ENCODE measurements around the gene KIF5A. TPM values are rescaled to one million over a fixed set of nuclear protein-coding genes. Genes with fewer than 3 reads are reported as not detected.

The KIF5A gene
- polyA plus RNA-seq, 1 of the 3 experiments (the other 2 are of a cell fraction): 6.2 TPM

DNA sequence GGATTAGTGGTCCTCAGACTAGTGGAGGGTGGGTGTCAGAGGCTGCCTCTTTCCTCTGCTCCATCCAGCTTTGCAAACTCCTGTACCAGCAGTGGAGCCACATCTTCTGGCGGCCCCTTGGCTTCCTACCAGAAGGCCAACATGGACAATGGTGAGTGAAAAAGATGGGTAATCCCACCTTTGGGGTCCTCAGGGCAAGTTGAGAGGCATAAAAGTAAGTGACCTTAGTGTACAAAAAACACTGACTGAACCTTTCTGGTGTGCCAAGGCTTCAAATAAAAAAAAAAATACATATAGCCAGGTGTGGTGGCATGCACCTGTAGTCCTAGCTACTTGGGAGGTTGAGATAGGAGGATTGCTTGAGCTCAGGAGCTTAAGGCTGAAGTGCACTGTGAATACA is 32.0 kb downstream of the KIF5A start:
- Histone ChIP-seq H3K27me3 (ENCODE audit: insufficient read depth) (no peaks in the 10 kb centered on the region), H3K79me2 (ENCODE audit: insufficient read depth) (no peaks in the 10 kb centered on the region), H3K9ac (no peak overlapping the region), H3K4me1 (ENCODE audit: control insufficient read depth in 1 of 2, insufficient read depth in 2 of 2, low read depth in 1 of 2, low read length in 1 of 2) (no peaks in the 10 kb centered on the region), H2AFZ (ENCODE audit: low read depth) (no peak overlapping the region), H3K4me3 (ENCODE audit: low read depth in 2 of 2, low read length in 1 of 2) (no peak overlapping the region), H3K27ac (ENCODE audit: low read depth in 2 of 2, low read length in 1 of 2) (no peak overlapping the region), H3K9me2 (no peaks in the 10 kb centered on the region), H3K36me3 (replicated peaks in 1 of 2; ENCODE audit: control insufficient read depth in 1 of 2, insufficient read depth in 2 of 2, low read length in 1 of 2) (peaks cover 23 to 76% of the 10 kb centered on the region in 2 experiments), H3F3A (replicated peaks; ENCODE audit: insufficient read depth) (no peaks in the 10 kb centered on the region), H3K4me2 (no peak overlapping the region), H4K20me1 (ENCODE audit: insufficient read depth) (no peaks in the 10 kb centered on the region), H3K9me3 (no peaks in the 10 kb centered on the region)
- ChIA-PET POLR2A (no interaction called here), CTCF (interaction anchor here (0.7 to 7.6 kb wide), 14 partner anchors 11 to 157 kb away, joined by 3 to 298 read pairs (median 52); partner anchors contain the start of genes ARHGEF25, B4GALNT1, DTX3 and OS9)
- no peak for TF ChIP-seq FOXM1 (IDR thresholded peaks at IDR 0.05; ENCODE audit: low read depth)
- no peak for DNase-seq
- WGBS (ENCODE audit: low lambda C conversion rate): 100% methylated on average over 1 of the region's 1 CpG

DNA sequence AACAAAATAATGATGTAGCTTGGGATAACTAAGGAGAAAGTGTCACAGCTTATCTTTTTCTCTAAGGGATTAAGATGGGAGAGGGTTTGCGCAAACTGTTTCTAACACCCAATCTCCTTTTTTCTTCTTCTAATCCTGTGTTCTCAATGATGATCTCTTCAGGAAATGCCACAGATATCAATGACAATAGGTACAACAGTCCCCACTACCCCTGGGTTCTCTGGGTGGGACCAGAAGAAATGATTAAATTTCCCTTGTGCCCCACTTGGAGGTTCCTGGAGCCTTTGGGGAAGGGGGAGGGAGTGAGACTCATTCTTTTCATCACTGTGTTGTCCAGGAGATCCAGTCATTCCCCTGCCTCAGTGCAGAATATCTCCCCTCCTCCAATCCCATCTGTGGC is 32.6 kb downstream of the KIF5A start:
- Histone ChIP-seq H3K4me1 (ENCODE audit: control insufficient read depth in 1 of 2, insufficient read depth in 2 of 2, low read depth in 1 of 2, low read length in 1 of 2) (no peaks in the 10 kb centered on the region), H3K27me3 (ENCODE audit: insufficient read depth) (no peaks in the 10 kb centered on the region), H3K79me2 (ENCODE audit: insufficient read depth) (no peaks in the 10 kb centered on the region), H3K4me3 (ENCODE audit: low read depth in 2 of 2, low read length in 1 of 2) (no peak overlapping the region), H3F3A (replicated peaks; ENCODE audit: insufficient read depth) (no peaks in the 10 kb centered on the region), H3K9me3 (no peaks in the 10 kb centered on the region), H4K20me1 (ENCODE audit: insufficient read depth) (no peaks in the 10 kb centered on the region), H3K9ac (no peak overlapping the region), H2AFZ (ENCODE audit: low read depth) (no peak overlapping the region), H3K9me2 (no peaks in the 10 kb centered on the region), H3K4me2 (no peak overlapping the region), H3K36me3 (replicated peaks in 1 of 2; ENCODE audit: control insufficient read depth in 1 of 2, insufficient read depth in 2 of 2, low read length in 1 of 2) (peaks cover 21 to 70% of the 10 kb centered on the region in 2 experiments), H3K27ac (ENCODE audit: low read depth in 2 of 2, low read length in 1 of 2) (no peak overlapping the region)
- ChIA-PET POLR2A (interaction anchor here (1.4 kb wide), 1 partner anchor 42 kb away, joined by 5 read pairs; no protein-coding TSS in a partner anchor), CTCF (interaction anchor here (0.6 to 7.6 kb wide), 30 partner anchors 11 to 1052 kb away, joined by 3 to 298 read pairs (median 6); partner anchors contain the start of genes ARHGEF25, B4GALNT1, DTX3 and OS9)
- TF ChIP-seq SMC3 (IDR thresholded peaks at IDR 0.05; ENCODE audit: low read depth, low read length): no peak
- no peak for TF ChIP-seq FOXJ3 (CRISPR knock-in tag; IDR thresholded peaks at IDR 0.05)
- TF ChIP-seq, protein P1, sequence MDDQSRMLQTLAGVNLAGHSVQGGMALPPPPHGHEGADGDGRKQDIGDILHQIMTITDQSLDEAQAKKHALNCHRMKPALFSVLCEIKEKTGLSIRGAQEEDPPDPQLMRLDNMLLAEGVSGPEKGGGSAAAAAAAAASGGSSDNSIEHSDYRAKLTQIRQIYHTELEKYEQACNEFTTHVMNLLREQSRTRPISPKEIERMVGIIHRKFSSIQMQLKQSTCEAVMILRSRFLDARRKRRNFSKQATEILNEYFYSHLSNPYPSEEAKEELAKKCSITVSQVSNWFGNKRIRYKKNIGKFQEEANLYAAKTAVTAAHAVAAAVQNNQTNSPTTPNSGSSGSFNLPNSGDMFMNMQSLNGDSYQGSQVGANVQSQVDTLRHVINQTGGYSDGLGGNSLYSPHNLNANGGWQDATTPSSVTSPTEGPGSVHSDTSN (IDR thresholded peaks at IDR 0.05): no peak
- TF ChIP-seq POLR2AphosphoS5 (IDR thresholded peaks at IDR 0.05; ENCODE audit: low read depth, low read length): no peak
- TF ChIP-seq NFIC (IDR thresholded peaks at IDR 0.05; ENCODE audit: borderline replicate concordance): no peak
- TF ChIP-seq, protein P2, sequence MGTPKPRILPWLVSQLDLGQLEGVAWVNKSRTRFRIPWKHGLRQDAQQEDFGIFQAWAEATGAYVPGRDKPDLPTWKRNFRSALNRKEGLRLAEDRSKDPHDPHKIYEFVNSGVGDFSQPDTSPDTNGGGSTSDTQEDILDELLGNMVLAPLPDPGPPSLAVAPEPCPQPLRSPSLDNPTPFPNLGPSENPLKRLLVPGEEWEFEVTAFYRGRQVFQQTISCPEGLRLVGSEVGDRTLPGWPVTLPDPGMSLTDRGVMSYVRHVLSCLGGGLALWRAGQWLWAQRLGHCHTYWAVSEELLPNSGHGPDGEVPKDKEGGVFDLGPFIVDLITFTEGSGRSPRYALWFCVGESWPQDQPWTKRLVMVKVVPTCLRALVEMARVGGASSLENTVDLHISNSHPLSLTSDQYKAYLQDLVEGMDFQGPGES (IDR thresholded peaks at IDR 0.05; ENCODE audit: low read depth, low read length): no peak
- TF ChIP-seq, protein P3, sequence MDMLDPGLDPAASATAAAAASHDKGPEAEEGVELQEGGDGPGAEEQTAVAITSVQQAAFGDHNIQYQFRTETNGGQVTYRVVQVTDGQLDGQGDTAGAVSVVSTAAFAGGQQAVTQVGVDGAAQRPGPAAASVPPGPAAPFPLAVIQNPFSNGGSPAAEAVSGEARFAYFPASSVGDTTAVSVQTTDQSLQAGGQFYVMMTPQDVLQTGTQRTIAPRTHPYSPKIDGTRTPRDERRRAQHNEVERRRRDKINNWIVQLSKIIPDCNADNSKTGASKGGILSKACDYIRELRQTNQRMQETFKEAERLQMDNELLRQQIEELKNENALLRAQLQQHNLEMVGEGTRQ (IDR thresholded peaks at IDR 0.05; ENCODE audit: borderline replicate concordance, low read depth, low read length): no peak
- TF ChIP-seq CHD2 (IDR thresholded peaks at IDR 0.05; ENCODE audit: low read length, partially characterized antibody): no peak
- no peak for DNase-seq
- WGBS (ENCODE audit: low lambda C conversion rate): 100% methylated on average over 1 of the region's 1 CpG
